GM12865 (cell line): Measurements from ENCODE around the gene MICAL2.

Source experiments
- DNase-seq: peaks from one replicate; pipeline ENCODE4 v3.0.0; 2010; ENCODE audit warnings: low read depth
- H3K4me3 ChIP-seq: 2 replicates; pipeline ENCODE4 v1.5.1; 2011; ENCODE audit warnings: mild to moderate bottlenecking, low read depth, low read length, control low read depth
- CTCF ChIP-seq: IDR thresholded peaks from 2 replicates; pipeline ENCODE4 v1.5.1; 2011; ENCODE audit warnings: low read length, control low read depth, low read depth, inconsistent platforms; ENCODE audit not compliant: insufficient read depth; ENCODE audit errors: missing control alignments

MICAL2 gene

GRCh38 chr11:12133547-12134235 lies 23.3 kb downstream of the MICAL2 start:
- TF ChIP-seq CTCF = no peak
- peak; percentile 37 for DNase-seq
- no peak overlapping the region for H3K4me3 ChIP-seq

DNA sequence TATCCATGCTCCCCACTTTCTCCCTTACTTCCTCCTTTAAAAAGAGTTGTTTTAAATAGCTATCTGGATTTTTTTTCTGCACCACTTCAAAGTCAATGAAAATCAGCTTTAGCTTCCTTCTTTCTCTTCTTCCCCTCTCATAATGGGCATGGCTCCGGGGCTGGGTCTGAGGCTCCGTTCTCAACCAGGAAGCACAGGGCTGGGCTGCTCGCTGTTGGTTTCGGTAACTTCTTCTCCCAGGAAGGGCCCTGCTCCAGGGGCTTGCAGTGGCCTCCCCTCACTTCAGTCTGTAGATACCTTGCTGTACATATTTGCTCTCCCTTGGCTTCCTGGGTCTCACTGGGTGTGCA lies 23.8 kb downstream of the MICAL2 start:
- no peak overlapping the region for H3K4me3 ChIP-seq
- DNase-seq = no peak
- no peak for TF ChIP-seq CTCF

DNA sequence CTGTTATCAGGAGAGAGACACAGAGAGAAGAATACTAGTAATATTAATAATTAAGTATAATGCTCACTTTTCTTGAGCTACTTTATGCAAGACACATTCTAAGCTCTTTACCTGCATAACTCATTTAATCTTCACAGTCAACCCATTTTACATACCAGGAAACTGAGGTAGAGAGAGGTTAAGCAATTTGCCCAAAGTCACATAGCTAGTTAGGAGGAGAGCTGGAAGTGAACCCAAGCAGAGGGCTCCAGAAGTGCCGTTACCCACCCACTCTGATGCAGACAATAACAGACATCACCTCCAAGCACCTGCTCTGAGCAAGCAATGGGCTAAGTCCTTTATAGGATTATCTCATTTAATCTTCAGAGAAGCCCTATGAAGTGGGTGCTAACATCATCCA lies 24.8 kb downstream of the MICAL2 start:
- no peak for DNase-seq
- TF ChIP-seq CTCF = no peak
- no peak overlapping the region for H3K4me3 ChIP-seq

- DNase-seq = no peak
- H3K4me3 ChIP-seq = no peak overlapping the region
- TF ChIP-seq CTCF = no peak
Observed at GRCh38 chr11:12137005-12137690, 26.8 kb downstream of the MICAL2 start.

DNA sequence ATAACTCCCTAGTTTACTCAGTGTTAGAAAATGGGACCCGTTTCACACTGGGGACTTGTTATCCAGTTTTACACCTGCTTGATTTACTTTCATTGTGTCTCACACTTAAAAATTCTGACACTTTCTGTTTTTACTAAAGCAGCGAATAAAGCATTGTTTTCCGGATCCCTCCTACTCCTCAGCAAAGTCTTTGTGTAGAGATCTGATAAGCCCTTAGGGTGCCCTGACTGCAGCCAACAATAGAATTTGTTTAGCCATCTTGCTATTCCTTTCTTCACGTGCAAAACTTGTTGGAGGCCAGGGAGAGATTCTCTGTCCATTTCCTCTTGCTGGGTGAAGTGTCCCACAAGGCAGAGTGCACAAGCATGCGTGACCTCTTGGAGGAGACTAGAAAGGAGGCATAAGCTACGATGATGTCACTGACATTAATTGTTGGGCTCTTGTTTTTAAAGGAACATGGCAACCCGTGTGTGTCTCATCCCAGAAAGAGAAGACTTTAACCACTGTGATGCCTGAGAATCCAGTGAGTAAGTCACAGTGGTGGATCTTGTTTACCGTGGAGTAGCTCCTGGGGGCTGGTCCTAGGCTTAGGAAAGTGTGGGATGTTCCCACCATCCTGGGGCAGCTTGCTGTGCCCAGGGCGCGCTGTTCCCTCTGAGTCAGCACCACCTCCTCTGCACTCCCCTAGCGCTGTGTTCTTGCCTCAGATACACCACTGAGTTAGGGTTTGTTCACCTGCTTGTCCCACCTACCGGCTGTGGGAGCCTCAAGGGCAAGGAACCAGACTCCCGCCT lies 27.7 kb downstream of the MICAL2 start:
- no peak for TF ChIP-seq CTCF
- DNase-seq = no peak

GRCh38 chr11:12139144-12139881 lies 28.9 kb downstream of the MICAL2 start:
- no peak overlapping the region for H3K4me3 ChIP-seq
- no peak for TF ChIP-seq CTCF
- no peak for DNase-seq

More for the DNA sequence above, 27.7 kb downstream of the MICAL2 start:
- H3K4me3 ChIP-seq = no peak overlapping the region
